Common myeloid progenitor, CD34-positive (primary cell): Measurements from ENCODE around the gene LLCFC1.

Source experiments
- CTCF ChIA-PET: fragments of 350-600 bp; sonication (Branson Sonifier 250); formaldehyde crosslinking; loops from one replicate; lab custom pipeline; 2021; ENCODE audit warnings: antibody characterized with exemption; lab: Charles Lee
- POLR2A ChIA-PET: fragments of 350-600 bp; sonication (Branson Sonifier 250); formaldehyde crosslinking; loops from one replicate; lab custom pipeline; 2021; ENCODE audit warnings: antibody characterized with exemption; lab: Charles Lee
- DNase-seq, 3 donors: peaks; one replicate each; pipeline versions ENCODE4 v3.0.0 to v3.0.0-alpha.2; 2013
- H3K27ac ChIP-seq, 2 experiments: 1 replicate in 1 of 2; 2 replicates in 1 of 2; pipeline ENCODE4 v1.7.0; 2013; ENCODE audit warnings: inconsistent platforms in 2 of 2, low read length in 2 of 2, mild to moderate bottlenecking in 2 of 2, low read depth in 1 of 2, moderate library complexity in 1 of 2; ENCODE audit not compliant: severe bottlenecking in 2 of 2, insufficient read depth in 1 of 2, poor library complexity in 1 of 2
- H3K27me3 ChIP-seq, 5 experiments: replicated peaks in 2 of 5; 1 replicate in 3 of 5; 2 replicates in 2 of 5; pipeline versions ENCODE4 v1.6.1 to v1.7.0; 2013; ENCODE audit warnings: low read length in 4 of 5, mild to moderate bottlenecking in 2 of 5, moderate library complexity in 2 of 5, inconsistent platforms in 1 of 5; ENCODE audit not compliant: insufficient read depth in 5 of 5, control insufficient read depth in 4 of 5
- H3K36me3 ChIP-seq, 4 experiments: 1 replicate in 2 of 4; 2 replicates in 2 of 4; pipeline versions ENCODE4 v1.6.1 to v1.7.0; 2013; ENCODE audit warnings: low read length in 3 of 4, control low read depth in 1 of 4, mild to moderate bottlenecking in 1 of 4; ENCODE audit not compliant: control insufficient read depth in 4 of 4, insufficient read depth in 4 of 4
- H3K4me1 ChIP-seq, 4 experiments: 1 replicate in 3 of 4; 2 replicates in 1 of 4; pipeline versions ENCODE4 v1.6.1 to v1.7.1; 2013; ENCODE audit warnings: low read length in 3 of 4, mild to moderate bottlenecking in 3 of 4, control low read depth in 1 of 4, inconsistent platforms in 1 of 4, moderate library complexity in 1 of 4; ENCODE audit not compliant: control insufficient read depth in 4 of 4, insufficient read depth in 4 of 4; ENCODE audit errors: control extremely low read depth in 1 of 4
- H3K4me3 ChIP-seq, 7 experiments: 1 replicate in 4 of 7; 2 replicates in 3 of 7; pipeline versions ENCODE4 v1.5.1 to v1.7.0; 2013; ENCODE audit warnings: mild to moderate bottlenecking in 7 of 7, low read length in 6 of 7, moderate library complexity in 6 of 7, inconsistent platforms in 2 of 7, low read depth in 2 of 7, control low read depth in 1 of 7; ENCODE audit not compliant: insufficient read depth in 4 of 7, control insufficient read depth in 1 of 7; ENCODE audit errors: extremely low read depth in 1 of 7
- H3K9me3 ChIP-seq, 5 experiments: 1 replicate in 4 of 5; 2 replicates in 1 of 5; pipeline versions ENCODE4 v1.6.1 to v1.7.1; 2013; ENCODE audit warnings: low read length in 4 of 5, mild to moderate bottlenecking in 2 of 5, inconsistent platforms in 1 of 5, low read depth in 1 of 5, moderate library complexity in 1 of 5; ENCODE audit not compliant: control insufficient read depth in 4 of 5, insufficient read depth in 2 of 5; ENCODE audit errors: control extremely low read depth in 1 of 5
- WGBS: methylation state at CpG from one replicate; pipeline ENCODE4 v1.1.5; 2013; ENCODE audit not compliant: insufficient coverage; 5-methylcytosine and 5-hydroxymethylcytosine counted together

LLCFC1 gene

DNA sequence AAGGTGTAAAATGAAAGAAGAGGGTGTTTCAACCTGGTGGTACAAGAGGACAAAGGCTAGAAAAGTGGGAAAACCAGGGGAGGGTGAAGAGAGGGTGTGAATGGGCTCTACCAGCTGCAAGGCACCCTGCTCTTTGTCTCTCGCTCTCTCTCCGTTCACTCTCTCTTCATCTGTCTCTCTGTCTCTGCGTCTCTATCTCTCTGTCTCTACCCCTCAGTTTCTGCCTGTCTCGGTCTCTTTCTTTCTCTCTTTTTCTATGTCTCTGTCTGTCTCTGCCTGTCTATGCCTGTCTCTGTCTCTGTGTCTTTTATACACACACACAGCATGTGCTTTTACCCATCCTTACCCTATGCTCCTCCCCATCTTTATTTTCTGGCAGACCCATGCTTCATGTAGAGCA is 673 bp upstream of the LLCFC1 start:
- ChIA-PET CTCF (no interaction called here), POLR2A (no interaction called here)
- Histone ChIP-seq H3K9me3 (no peaks in the 10 kb centered on the region), H3K4me1 (no peaks in the 10 kb centered on the region), H3K27ac (no peak overlapping the region), H3K36me3 (no peaks in the 10 kb centered on the region), H3K4me3 (no peak overlapping the region), H3K27me3 (peaks cover 0 to 2% (median 0%) of the 10 kb centered on the region in 5 experiments)
- 88% methylated on average over 4 of the region's 4 CpGs for WGBS
- no peak for DNase-seq

DNA sequence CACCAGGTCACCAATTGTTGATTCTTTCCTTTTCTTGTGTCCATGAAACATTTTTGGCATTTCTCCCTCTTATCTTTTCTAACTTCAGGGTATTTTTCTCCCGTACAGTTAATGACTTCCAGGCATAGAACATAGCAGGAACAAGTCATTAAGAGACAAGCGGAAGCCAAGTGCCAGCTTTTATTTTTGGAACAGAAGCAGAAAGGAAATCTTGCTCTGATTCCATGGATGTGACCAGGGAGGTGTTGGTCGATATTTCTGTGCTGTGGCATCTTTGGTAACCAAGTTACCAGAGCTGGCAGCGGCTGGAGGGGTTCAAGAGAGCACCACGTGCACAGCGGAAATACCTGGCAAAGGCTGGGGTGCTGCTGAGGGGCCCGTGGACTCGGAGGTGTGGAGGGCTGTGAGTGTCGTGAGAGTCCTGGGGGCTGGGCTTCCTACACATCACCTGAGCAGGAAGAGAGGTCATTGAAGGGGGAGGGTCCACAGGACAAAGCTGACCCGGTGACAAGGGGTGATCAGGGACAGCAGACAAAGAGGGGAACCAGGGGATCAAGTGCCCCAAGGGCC is 1.8 kb downstream of the LLCFC1 start:
- Histone ChIP-seq H3K4me3 (no peak overlapping the region), H3K27ac (no peak overlapping the region), H3K27me3 (peaks cover 0 to 2% (median 0%) of the 10 kb centered on the region in 5 experiments), H3K4me1 (no peaks in the 10 kb centered on the region), H3K36me3 (no peaks in the 10 kb centered on the region), H3K9me3 (no peaks in the 10 kb centered on the region)
- DNase-seq, result no peak
- ChIA-PET POLR2A (interaction anchor here (0.7 kb wide), 1 partner anchor 1141 kb away, joined by 3 read pairs; no protein-coding TSS in a partner anchor), CTCF (no interaction called here)
- 77% methylated on average over 10 of the region's 10 CpGs for WGBS

DNA sequence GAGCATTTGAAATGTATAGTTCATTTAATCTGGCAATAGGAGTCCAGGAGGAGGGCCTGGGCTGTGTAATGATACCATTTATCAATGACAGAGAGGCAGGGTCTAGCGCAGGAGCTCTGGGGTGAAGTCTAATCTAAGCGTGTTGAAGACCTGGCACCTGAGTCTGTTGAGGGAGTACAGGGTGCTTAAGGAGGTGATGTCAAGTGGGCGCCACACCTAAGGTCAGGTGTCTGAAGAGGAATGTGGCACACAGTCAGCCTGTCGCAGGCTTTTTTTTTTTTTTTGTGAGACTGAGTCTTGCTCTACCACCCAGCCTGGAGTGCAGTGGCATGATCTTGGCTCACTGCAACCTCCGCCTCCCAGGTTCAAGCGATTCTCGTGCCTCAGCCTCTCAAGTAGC is 2.3 kb downstream of the LLCFC1 start:
- Histone ChIP-seq H3K27me3 (peaks cover 0 to 2% (median 0%) of the 10 kb centered on the region in 5 experiments), H3K4me1 (no peaks in the 10 kb centered on the region), H3K4me3 (no peak overlapping the region), H3K27ac (no peak overlapping the region), H3K9me3 (no peaks in the 10 kb centered on the region), H3K36me3 (no peaks in the 10 kb centered on the region)
- WGBS, result 90% methylated on average over 2 of the region's 7 CpGs
- DNase-seq, result no peak
- POLR2A ChIA-PET, result no interaction called here
- CTCF ChIA-PET, result no interaction called here

DNA sequence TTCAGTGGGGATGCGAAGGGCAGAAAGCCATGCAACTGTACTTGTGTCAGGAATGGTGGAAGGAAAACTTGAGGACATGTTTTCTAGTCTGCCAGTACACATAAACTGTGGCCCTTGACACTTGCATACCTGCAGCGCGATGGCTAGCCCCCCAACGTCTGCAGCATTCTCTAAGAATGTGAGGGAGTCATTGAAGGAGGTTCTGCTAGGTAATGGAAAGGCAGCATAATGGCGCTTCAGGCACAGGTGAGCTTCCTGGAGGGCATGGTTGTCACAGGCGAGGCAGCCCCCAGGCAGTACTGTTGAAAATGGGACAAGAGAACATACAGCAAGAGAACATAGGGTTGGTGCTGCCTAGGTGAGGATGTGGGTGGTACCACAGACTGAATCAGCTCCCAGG is 3.5 kb downstream of the LLCFC1 start:
- POLR2A ChIA-PET, result no interaction called here
- DNase-seq, result no peak
- WGBS, result 97% methylated on average over 5 of the region's 6 CpGs
- Histone ChIP-seq H3K9me3 (no peaks in the 10 kb centered on the region), H3K4me3 (no peak overlapping the region), H3K4me1 (no peaks in the 10 kb centered on the region), H3K27me3 (peaks cover 0 to 3% (median 0%) of the 10 kb centered on the region in 5 experiments), H3K27ac (no peak overlapping the region), H3K36me3 (no peaks in the 10 kb centered on the region)
- CTCF ChIA-PET, result interaction anchor here (0.9 kb wide), 1 partner anchor 55 kb away, joined by 3 read pairs; no protein-coding TSS in a partner anchor

DNA sequence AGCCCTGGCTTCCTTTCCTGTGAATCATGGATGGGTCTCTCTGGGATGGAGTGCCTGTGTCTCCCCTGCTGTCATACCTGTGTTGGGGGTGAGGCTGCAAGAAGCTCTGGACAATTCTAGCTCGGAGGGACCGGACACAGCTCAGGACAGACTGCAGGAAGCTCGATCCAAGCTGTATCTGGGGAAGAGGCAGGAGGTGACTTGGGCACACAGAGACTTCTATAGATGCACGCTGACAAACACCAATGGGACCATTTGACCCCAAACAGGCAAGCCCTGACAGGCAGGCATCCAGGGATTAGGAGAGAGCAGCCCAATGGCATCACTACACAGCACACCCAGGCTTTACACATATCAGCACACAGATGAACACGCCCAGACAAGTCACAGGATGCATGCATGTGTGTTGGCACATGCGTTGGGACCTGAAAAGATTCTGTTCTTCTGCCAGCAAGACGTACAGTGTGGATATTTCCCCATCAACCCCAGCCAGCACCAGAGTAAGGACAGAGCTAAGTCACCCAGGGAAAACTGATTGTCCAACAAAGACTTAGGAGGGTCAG is 4.5 kb downstream of the LLCFC1 start:
- WGBS, result 97% methylated on average over 7 of the region's 7 CpGs
- POLR2A ChIA-PET, result no interaction called here
- Histone ChIP-seq H3K36me3 (no peaks in the 10 kb centered on the region), H3K4me3 (no peak overlapping the region), H3K27me3 (peaks cover 0 to 1% (median 0%) of the 10 kb centered on the region in 5 experiments), H3K27ac (no peak overlapping the region), H3K9me3 (no peaks in the 10 kb centered on the region), H3K4me1 (no peaks in the 10 kb centered on the region)
- CTCF ChIA-PET, result interaction anchor here (0.7 to 0.8 kb wide), 2 partner anchors 9 to 19 kb away, joined by 3 read pairs; no protein-coding TSS in a partner anchor
- DNase-seq, result no peak

DNA sequence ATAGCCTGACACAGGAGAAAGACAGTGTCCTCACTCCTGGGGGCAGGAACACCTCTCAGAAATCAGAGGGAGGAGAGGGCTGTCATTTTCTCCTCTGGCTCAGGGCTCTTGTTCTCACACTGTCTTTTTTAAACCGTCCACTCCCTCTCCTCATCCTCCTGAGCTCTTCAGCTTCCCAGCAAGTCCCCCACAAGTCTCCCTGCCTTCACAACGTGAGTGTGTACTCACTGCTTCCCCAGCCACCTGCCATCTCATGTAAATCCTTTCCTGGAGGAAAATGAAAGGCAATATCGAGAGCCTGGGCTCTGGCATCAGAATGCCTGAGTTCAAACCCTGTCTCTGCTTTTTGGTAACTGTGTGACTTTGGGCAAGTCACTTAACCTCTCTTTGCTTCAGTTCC is 5.7 kb downstream of the LLCFC1 start:
- no peak overlapping the region for H3K4me3 ChIP-seq
- H3K27ac ChIP-seq, result no peak overlapping the region
- 82% methylated on average over 3 of the region's 3 CpGs for WGBS
- CTCF ChIA-PET, result no interaction called here
- H3K27me3 ChIP-seq, result peaks cover 0 to 1% (median 0%) of the 10 kb centered on the region in 5 experiments
- H3K9me3 ChIP-seq, result no peaks in the 10 kb centered on the region
- no peak for DNase-seq
- H3K4me1 ChIP-seq, result no peaks in the 10 kb centered on the region
- POLR2A ChIA-PET, result no interaction called here
- H3K36me3 ChIP-seq, result no peaks in the 10 kb centered on the region

DNA sequence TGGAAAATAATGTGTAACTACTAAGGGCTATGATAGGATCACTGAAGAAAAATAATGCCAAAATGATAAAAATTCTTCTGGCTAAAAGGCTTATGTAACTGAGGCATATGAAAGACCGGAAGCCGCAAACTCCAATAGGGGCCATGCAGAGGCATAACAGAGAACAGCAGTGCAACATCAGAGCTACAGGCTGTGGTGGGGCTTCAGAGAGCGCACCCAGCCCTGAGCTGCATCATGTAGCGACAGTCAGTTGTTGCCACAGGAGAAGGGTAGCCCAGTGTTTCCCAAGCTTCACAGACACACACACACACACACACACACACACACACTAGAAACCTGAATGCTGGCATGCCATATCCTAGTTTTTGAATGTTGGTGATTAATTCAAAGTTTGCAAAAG is 9.3 kb downstream of the LLCFC1 start:
- POLR2A ChIA-PET, result no interaction called here
- no peak overlapping the region for H3K4me3 ChIP-seq
- no peaks in the 10 kb centered on the region for H3K36me3 ChIP-seq
- no peak overlapping the region for H3K27ac ChIP-seq
- CTCF ChIA-PET, result no interaction called here
- H3K4me1 ChIP-seq, result no peaks in the 10 kb centered on the region
- peaks cover 0 to 1% (median 0%) of the 10 kb centered on the region in 5 experiments for H3K27me3 ChIP-seq
- peaks cover 0 to 3% (median 0%) of the 10 kb centered on the region in 5 experiments for H3K9me3 ChIP-seq
- DNase-seq, result no peak
- 95% methylated on average over 4 of the region's 4 CpGs for WGBS
